Endodermal cell (in vitro differentiated cells): Measurements from ENCODE around the gene ZNF497. TPM values are rescaled to one million over a fixed set of nuclear protein-coding genes. Genes with fewer than 3 reads are reported as not detected.
"Not testable (repeated sequence)": the region's sequence is repeated elsewhere in the genome, so short reads cannot be mapped to it uniquely, and the experiment has no call there.

ENCODE experiments used
- DNase-seq: peaks from one replicate; pipeline ENCODE4 v3.0.0-alpha.2; 2017
- H3K27ac ChIP-seq: 2 replicates; pipeline ENCODE4 v1.5.1; 2013; ENCODE audit warnings: mild to moderate bottlenecking, low read depth, low read length, moderate library complexity
- H3K27me3 ChIP-seq: 2 replicates; pipeline ENCODE4 v1.6.1; 2013; ENCODE audit warnings: mild to moderate bottlenecking, low read length, moderate library complexity; ENCODE audit not compliant: insufficient read depth, control insufficient read depth, poor library complexity, severe bottlenecking
- H3K36me3 ChIP-seq: 2 replicates; pipeline ENCODE4 v1.7.0; 2013; ENCODE audit warnings: mild to moderate bottlenecking, low read length, moderate library complexity; ENCODE audit not compliant: control insufficient read depth, insufficient read depth
- H3K4me1 ChIP-seq: one replicate; pipeline ENCODE4 v1.7.0; 2013; ENCODE audit warnings: low read length; ENCODE audit not compliant: control insufficient read depth, insufficient read depth
- H3K4me3 ChIP-seq: 2 replicates; pipeline ENCODE4 v1.5.1; 2013; ENCODE audit warnings: mild to moderate bottlenecking, low read length, moderate library complexity
- H3K9ac ChIP-seq: 2 replicates; pipeline ENCODE4 v1.6.1; 2013; ENCODE audit warnings: mild to moderate bottlenecking, low read length, moderate library complexity; ENCODE audit not compliant: poor library complexity, severe bottlenecking; ENCODE audit errors: extremely low read depth
- H3K9me3 ChIP-seq: 2 replicates; pipeline ENCODE4 v1.6.1; 2013; ENCODE audit warnings: mild to moderate bottlenecking, low read length, moderate library complexity; ENCODE audit not compliant: control insufficient read depth
- H3K27ac Mint-ChIP-seq: 2 replicates; pipeline ENCODE4 v1.8.0; 2020; ENCODE audit warnings: mixed read lengths
- H3K27me3 Mint-ChIP-seq: 2 replicates; pipeline ENCODE4 v1.8.0; 2021; ENCODE audit warnings: mild to moderate bottlenecking, mixed read lengths; ENCODE audit not compliant: insufficient read depth
- H3K36me3 Mint-ChIP-seq: 2 replicates; pipeline ENCODE4 v1.8.0; 2020; ENCODE audit warnings: low read depth, mixed read lengths
- H3K4me1 Mint-ChIP-seq: 2 replicates; pipeline ENCODE4 v1.8.0; 2020; ENCODE audit warnings: mixed read lengths
- H3K4me3 Mint-ChIP-seq: 2 replicates; pipeline ENCODE4 v1.8.0; 2020; ENCODE audit warnings: mild to moderate bottlenecking, moderate library complexity, mixed read lengths
- H3K9me3 Mint-ChIP-seq: 2 replicates; pipeline ENCODE4 v1.8.0; 2020; ENCODE audit warnings: mild to moderate bottlenecking, mixed read lengths
- CTCF ChIP-seq: fragments of 200-600 bp; sonication (generic); conservative IDR thresholded peaks from 2 replicates; pipeline ENCODE4 v1.5.0; 2021; ENCODE audit warnings: antibody characterized with exemption, mild to moderate bottlenecking
- WGBS, 2 experiments: methylation state at CpG; one replicate each; pipeline versions ENCODE4 v1.1.5 to v1.1.7; 2013; ENCODE audit warnings: missing lambda C conversion rate in 2 of 2, mixed read lengths in 1 of 2; ENCODE audit not compliant: insufficient coverage in 1 of 2, insufficient read length in 1 of 2; 5-methylcytosine and 5-hydroxymethylcytosine counted together
- total RNA-seq, 2 donors: library from RNA; stranded (reverse); fragmentation: NEBNext Ultra II Directional in 1 of 2; extraction: Animal tissue kit (Norgen Biotek cat#: 25700) in 1 of 2; gene quantifications; 2 replicates in 1 of 2; 3 replicates in 1 of 2; pipeline ENCODE4 v1.2.1, GENCODE V29; 2021

Gene ZNF497
- total RNA-seq, 2 donors from 2014 or later, result 5.2 to 5.9 TPM

GRCh38 chr19:58380037-58380661 is 17.6 kb upstream of the ZNF497 start:
- H3K27ac ChIP-seq, result no peak overlapping the region
- WGBS, 2 experiments, result 12 to 14% methylated on average over 23 to 24 of the region's 24 CpGs
- no peaks in the 10 kb centered on the region for H3K36me3 Mint-ChIP-seq

DNA sequence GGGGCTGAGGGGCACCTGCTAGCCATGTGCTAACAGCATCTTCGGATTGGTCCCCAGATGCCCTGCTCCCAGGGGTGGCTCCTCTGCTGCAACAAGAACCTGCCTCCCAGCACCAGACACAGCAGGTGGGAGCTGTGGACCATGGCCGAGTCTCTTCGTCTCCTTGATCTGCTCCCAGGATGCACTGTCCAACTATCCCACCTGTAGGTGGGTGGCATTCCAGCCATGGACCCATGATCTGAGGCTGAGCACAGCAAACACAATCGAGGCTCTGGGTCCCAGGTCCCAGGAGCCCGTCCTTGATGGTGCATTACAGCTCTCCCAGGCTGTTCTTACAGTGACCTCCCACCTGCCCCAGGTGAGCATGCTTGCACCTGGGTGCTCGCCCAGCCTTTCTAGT is 16.7 kb upstream of the ZNF497 start:
- Histone ChIP-seq H3K4me1 (no peaks in the 10 kb centered on the region), H3K27me3 (no peaks in the 10 kb centered on the region), H3K4me3 (peak overlapping the region; percentile 93), H3K9me3 (no peaks in the 10 kb centered on the region), H3K36me3 (no peaks in the 10 kb centered on the region), H3K9ac (no peak overlapping the region), H3K27ac (no peak overlapping the region)
- H3K36me3 Mint-ChIP-seq, result no peaks in the 10 kb centered on the region
- H3K27ac Mint-ChIP-seq, result no peak overlapping the region
- TF ChIP-seq CTCF, result no peak
- WGBS, 2 experiments, result 89 to 92% methylated on average over 4 to 6 of the region's 6 CpGs
- H3K4me1 Mint-ChIP-seq, result peaks cover 9% of the 10 kb centered on the region
- H3K4me3 Mint-ChIP-seq, result peak overlapping the region; percentile 67
- H3K27me3 Mint-ChIP-seq, result no peaks in the 10 kb centered on the region
- H3K9me3 Mint-ChIP-seq, result no peaks in the 10 kb centered on the region
- no peak for DNase-seq

More at GRCh38 chr19:58380037-58380661, 17.6 kb upstream of the ZNF497 start:
- Histone ChIP-seq H3K9ac (peak overlapping the region; percentile 52), H3K27me3 (no peaks in the 10 kb centered on the region), H3K4me1 (no peaks in the 10 kb centered on the region), H3K4me3 (peak overlapping the region; percentile 93), H3K36me3 (no peaks in the 10 kb centered on the region), H3K9me3 (no peaks in the 10 kb centered on the region)
- Mint-ChIP-seq H3K4me3 (peak overlapping the region; percentile 67), H3K4me1 (peaks cover 9% of the 10 kb centered on the region), H3K9me3 (no peaks in the 10 kb centered on the region), H3K27me3 (no peaks in the 10 kb centered on the region), H3K27ac (peak overlapping the region; percentile 64)
- no peak for DNase-seq
- TF ChIP-seq CTCF, result no peak

- H3K9me3 Mint-ChIP-seq, H3K27me3 ChIP-seq, DNase-seq, H3K4me3 ChIP-seq, H3K4me3 Mint-ChIP-seq, H3K9me3 ChIP-seq, H3K36me3 Mint-ChIP-seq, H3K27ac ChIP-seq, H3K27ac Mint-ChIP-seq, H3K27me3 Mint-ChIP-seq, H3K9ac ChIP-seq, H3K36me3 ChIP-seq, H3K4me1 ChIP-seq, H3K4me1 Mint-ChIP-seq: not testable (repeated sequence)
- 92 to 100% methylated on average over 4 to 7 of the region's 7 CpGs for WGBS, 2 experiments
These were observed 14.2 kb upstream of the ZNF497 start for GRCh38 chr19:58376724-58377123.

- no peaks in the 10 kb centered on the region for H3K36me3 ChIP-seq
- no peak overlapping the region for H3K27ac ChIP-seq
- H3K4me1 Mint-ChIP-seq, result no peaks in the 10 kb centered on the region
- no peaks in the 10 kb centered on the region for H3K27me3 Mint-ChIP-seq
- no peaks in the 10 kb centered on the region for H3K9me3 Mint-ChIP-seq
- H3K36me3 Mint-ChIP-seq, result peaks cover 4% of the 10 kb centered on the region
- H3K4me3 ChIP-seq, result no peak overlapping the region
- DNase-seq, result no peak
- H3K4me3 Mint-ChIP-seq, result no peak overlapping the region
- no peaks in the 10 kb centered on the region for H3K9me3 ChIP-seq
- H3K27ac Mint-ChIP-seq, result no peak overlapping the region
- TF ChIP-seq CTCF, result no peak
- H3K9ac ChIP-seq, result no peak overlapping the region
- 89 to 97% methylated on average over 3 to 4 of the region's 4 CpGs for WGBS, 2 experiments
- H3K27me3 ChIP-seq, result no peaks in the 10 kb centered on the region
- H3K4me1 ChIP-seq, result no peaks in the 10 kb centered on the region
These were observed 11.6 kb upstream of the ZNF497 start for GRCh38 chr19:58374200-58374599.
